ENCODE measurements around the gene PXYLP1.

DNA sequence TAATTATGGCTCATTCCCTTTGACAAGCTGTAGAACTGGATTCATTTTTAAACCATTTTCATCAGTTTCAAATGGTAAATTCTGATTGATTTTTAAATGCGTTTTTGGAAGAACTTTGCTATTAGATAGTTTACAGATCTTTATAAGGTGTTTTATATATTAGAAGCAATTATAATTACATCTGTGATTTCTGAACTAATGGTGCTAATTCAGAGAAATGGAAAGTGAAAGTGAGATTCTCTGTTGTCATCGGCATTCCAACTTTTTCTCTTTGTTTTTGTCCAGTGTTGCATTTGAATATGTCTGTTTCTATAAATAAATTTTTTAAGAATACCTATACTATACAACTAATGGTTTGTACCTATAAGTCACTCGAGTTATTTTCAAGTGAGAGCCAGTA lies 62.7 kb downstream of the PXYLP1 start:
- TF ChIP-seq, protein P1, sequence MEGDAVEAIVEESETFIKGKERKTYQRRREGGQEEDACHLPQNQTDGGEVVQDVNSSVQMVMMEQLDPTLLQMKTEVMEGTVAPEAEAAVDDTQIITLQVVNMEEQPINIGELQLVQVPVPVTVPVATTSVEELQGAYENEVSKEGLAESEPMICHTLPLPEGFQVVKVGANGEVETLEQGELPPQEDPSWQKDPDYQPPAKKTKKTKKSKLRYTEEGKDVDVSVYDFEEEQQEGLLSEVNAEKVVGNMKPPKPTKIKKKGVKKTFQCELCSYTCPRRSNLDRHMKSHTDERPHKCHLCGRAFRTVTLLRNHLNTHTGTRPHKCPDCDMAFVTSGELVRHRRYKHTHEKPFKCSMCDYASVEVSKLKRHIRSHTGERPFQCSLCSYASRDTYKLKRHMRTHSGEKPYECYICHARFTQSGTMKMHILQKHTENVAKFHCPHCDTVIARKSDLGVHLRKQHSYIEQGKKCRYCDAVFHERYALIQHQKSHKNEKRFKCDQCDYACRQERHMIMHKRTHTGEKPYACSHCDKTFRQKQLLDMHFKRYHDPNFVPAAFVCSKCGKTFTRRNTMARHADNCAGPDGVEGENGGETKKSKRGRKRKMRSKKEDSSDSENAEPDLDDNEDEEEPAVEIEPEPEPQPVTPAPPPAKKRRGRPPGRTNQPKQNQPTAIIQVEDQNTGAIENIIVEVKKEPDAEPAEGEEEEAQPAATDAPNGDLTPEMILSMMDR (conservative IDR thresholded peaks at IDR 0.05), result no peak
- TF ChIP-seq EZH2 (IDR thresholded peaks at IDR 0.05; ENCODE audit: low read depth), result no peak
